Skeletal muscle tissue (tissue), 4 donors: Measurements from ENCODE around the gene CEP44. TPM values are rescaled to one million over a fixed set of nuclear protein-coding genes. Genes with fewer than 3 reads are reported as not detected.
"Not testable (repeated sequence)": the region's sequence is repeated elsewhere in the genome, so short reads cannot be mapped to it uniquely, and the experiment has no call there.

ENCODE experiments used
- H3K27ac ChIP-seq: one replicate; pipeline ENCODE4 v1.7.0; 2013; ENCODE audit warnings: mild to moderate bottlenecking, low read depth, low read length, inconsistent platforms
- H3K27me3 ChIP-seq, 3 donors: one replicate each; pipeline ENCODE4 v1.7.0; 2013; ENCODE audit warnings: low read length in 3 of 3; ENCODE audit not compliant: control insufficient read depth in 3 of 3, insufficient read depth in 3 of 3
- H3K36me3 ChIP-seq, 3 donors: one replicate each; pipeline ENCODE4 v1.7.0; 2013; ENCODE audit warnings: low read length in 3 of 3; ENCODE audit not compliant: control insufficient read depth in 3 of 3, insufficient read depth in 3 of 3
- H3K4me1 ChIP-seq, 3 donors: one replicate each; pipeline ENCODE4 v1.7.0; 2013; ENCODE audit warnings: low read length in 3 of 3, mild to moderate bottlenecking in 3 of 3; ENCODE audit not compliant: control insufficient read depth in 3 of 3, insufficient read depth in 3 of 3
- H3K4me3 ChIP-seq, 3 donors: one replicate each; pipeline ENCODE4 v1.7.0; 2013; ENCODE audit warnings: low read length in 3 of 3
- H3K9ac ChIP-seq, 3 donors: one replicate each; pipeline ENCODE4 v1.7.0; 2013; ENCODE audit warnings: low read length in 3 of 3, mild to moderate bottlenecking in 3 of 3, moderate library complexity in 2 of 3, low read depth in 1 of 3
- H3K9me3 ChIP-seq, 3 donors: one replicate each; pipeline ENCODE4 v1.7.0; 2013; ENCODE audit warnings: low read length in 3 of 3; ENCODE audit not compliant: control insufficient read depth in 3 of 3
- total RNA-seq: library from RNA; depleted of rRNA; stranded (reverse); fragments of >200 nt; gene quantifications from one replicate; pipeline ENCODE4 v1.2.3, GENCODE V29; 2014
- donor health status: Osteomylitis.

CEP44 gene
- total RNA-seq, 1 donor from 2014 or later, result 17.7 TPM

DNA sequence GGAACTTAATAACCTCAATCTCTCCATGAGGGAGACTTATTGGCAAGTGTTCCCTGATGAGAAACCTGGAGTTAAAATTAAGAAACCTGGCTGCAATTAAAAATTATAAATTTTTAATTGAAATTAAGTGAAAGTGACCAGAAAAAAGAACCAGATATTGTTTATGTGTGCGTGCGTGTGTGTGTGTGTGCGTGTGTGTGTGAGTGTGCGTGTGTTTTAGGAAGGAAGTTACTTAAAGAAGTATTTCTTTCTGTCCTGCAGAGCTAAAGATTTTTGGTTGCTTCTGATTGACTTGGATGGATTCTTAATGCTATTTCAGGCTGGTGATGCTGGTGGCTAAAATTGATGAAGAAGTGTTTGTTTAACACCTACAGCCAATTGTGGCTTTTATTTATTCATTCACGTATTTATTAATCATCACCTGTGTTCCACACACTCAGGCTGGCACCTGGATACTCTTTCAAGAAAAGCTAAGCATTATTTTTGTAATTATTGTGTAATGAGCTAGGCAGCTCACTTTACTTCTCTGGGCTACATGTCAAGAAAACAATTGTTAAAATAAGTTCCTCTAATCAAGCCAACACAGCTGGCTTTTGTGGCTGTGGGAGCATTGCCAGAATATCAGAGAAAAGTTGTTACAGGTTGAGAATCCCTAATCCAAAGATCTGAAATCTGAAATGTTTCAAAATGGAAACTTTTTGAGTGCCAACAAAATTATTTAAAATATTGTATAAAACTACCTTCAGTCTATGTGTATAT lies 68.5 kb downstream of the CEP44 start:
- no peaks in the 10 kb centered on the region for H3K9me3 ChIP-seq
- no peaks in the 10 kb centered on the region for H3K4me1 ChIP-seq
- no peak overlapping the region for H3K4me3 ChIP-seq
- H3K27ac ChIP-seq, result no peak overlapping the region
- H3K9ac ChIP-seq, result no peak overlapping the region
- no peaks in the 10 kb centered on the region for H3K36me3 ChIP-seq
- H3K27me3 ChIP-seq, result no peaks in the 10 kb centered on the region

- no peaks in the 10 kb centered on the region for H3K9me3 ChIP-seq
- H3K4me1 ChIP-seq, result no peaks in the 10 kb centered on the region
- no peaks in the 10 kb centered on the region for H3K27me3 ChIP-seq
- H3K36me3 ChIP-seq, result no peaks in the 10 kb centered on the region
- no peak overlapping the region for H3K9ac ChIP-seq
- H3K27ac ChIP-seq, result no peak overlapping the region
- H3K4me3 ChIP-seq, result no peak overlapping the region
Measured at GRCh38 chr4:174357321-174357720, 73.6 kb downstream of the CEP44 start.

DNA sequence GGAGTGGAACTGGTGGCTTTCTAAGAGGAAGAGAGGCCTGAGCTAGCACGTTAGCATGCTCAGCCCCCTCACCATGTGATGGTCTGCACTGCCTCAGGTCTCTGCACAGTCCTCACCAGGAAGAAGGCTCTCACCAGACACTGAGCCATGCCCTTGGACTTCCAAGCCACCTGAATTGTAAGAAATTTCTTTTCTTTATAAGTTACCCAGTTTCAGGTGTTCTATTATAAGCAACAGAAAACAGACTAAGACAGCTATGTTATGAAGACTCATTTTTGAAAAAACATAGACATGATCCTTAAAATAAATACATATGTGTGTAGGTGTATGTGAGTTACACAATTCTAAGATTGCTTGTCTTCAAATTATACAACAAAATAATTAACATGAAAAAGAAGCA lies 74.7 kb downstream of the CEP44 start:
- H3K9me3 ChIP-seq, result no peaks in the 10 kb centered on the region
- H3K4me1 ChIP-seq, result no peaks in the 10 kb centered on the region
- H3K4me3 ChIP-seq, result no peak overlapping the region

DNA sequence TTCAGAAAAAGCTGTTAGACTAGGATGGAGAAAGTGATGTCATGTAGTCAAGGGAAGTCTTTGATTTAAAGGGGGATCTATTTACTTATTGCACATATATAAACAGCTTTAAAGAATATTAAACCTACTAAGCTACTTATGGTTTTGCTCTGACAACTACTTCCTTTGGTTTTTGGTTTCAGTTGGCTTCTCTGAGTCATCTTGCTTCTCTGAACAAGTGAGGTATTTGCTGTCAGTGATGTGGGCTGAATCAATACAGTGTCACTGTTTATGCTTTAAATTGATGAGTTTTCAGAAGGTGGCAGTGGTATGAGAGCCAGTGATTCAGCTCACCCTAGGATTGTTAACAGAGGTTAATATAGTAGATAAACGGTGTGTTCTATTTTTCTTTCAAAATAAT lies 75.1 kb downstream of the CEP44 start:
- H3K4me3 ChIP-seq, result no peak overlapping the region

More for the DNA sequence above, 74.7 kb downstream of the CEP44 start:
- Histone ChIP-seq H3K27me3 (no peaks in the 10 kb centered on the region), H3K36me3 (no peaks in the 10 kb centered on the region), H3K27ac (no peak overlapping the region), H3K9ac (no peak overlapping the region)

DNA sequence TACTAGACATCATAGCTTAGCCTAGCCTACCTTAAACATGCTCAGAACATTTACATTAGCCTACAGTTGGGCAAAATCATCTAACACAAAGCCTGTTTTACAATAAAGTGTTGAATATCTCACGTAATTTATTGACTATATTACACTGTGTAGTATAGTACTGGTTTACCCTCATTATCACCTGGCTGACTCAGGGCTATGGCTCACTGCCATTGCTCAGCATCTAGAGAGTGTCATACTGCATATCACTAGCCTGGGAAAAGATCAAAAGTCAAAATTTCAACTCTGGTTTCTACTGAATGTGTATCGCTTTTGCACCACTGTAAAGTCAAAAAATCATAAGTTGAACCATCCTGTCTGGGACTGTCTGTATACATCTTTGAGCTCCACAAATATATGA lies 78.6 kb downstream of the CEP44 start:
- Histone ChIP-seq H3K36me3 (no peaks in the 10 kb centered on the region), H3K9me3 (no peaks in the 10 kb centered on the region), H3K27ac (no peak overlapping the region), H3K4me1 (no peaks in the 10 kb centered on the region), H3K27me3 (no peaks in the 10 kb centered on the region), H3K9ac (no peak overlapping the region), H3K4me3 (no peak overlapping the region)

More for the DNA sequence above, 75.1 kb downstream of the CEP44 start:
- Histone ChIP-seq H3K4me1 (no peaks in the 10 kb centered on the region), H3K27me3 (no peaks in the 10 kb centered on the region), H3K9me3 (no peaks in the 10 kb centered on the region), H3K9ac (no peak overlapping the region), H3K36me3 (no peaks in the 10 kb centered on the region), H3K27ac (no peak overlapping the region)

DNA sequence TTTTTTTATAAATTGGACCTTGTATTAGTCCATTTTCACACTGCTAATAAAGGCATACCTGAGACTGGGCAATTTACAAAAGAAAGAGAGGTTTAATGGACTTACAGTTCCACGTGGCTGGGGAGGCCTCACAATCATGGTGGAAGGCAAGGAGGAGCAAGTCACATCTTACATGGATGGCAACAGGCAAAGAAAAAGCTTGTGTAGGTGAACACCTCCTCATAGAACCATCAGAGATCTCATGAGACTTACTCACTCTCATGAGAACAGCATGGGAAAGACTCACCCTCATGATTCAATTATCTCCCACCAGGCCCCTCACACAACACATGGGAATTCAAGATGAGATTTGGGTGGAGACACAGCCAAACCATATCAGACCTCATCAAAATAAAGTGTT lies 80.1 kb downstream of the CEP44 start:
- not testable (repeated sequence) for H3K9ac ChIP-seq, H3K36me3 ChIP-seq, H3K27ac ChIP-seq, H3K4me3 ChIP-seq, H3K27me3 ChIP-seq, H3K4me1 ChIP-seq, H3K9me3 ChIP-seq

GRCh38 chr4:174365018-174365587 lies 81.4 kb downstream of the CEP44 start:
- Histone ChIP-seq H3K36me3 (no peaks in the 10 kb centered on the region), H3K27me3 (no peaks in the 10 kb centered on the region), H3K4me3 (no peak overlapping the region), H3K9me3 (no peaks in the 10 kb centered on the region), H3K4me1 (no peaks in the 10 kb centered on the region), H3K9ac (no peak overlapping the region), H3K27ac (no peak overlapping the region)

- H3K4me1 ChIP-seq, result no peaks in the 10 kb centered on the region
- H3K27ac ChIP-seq, result no peak overlapping the region
- no peak overlapping the region for H3K9ac ChIP-seq
- no peaks in the 10 kb centered on the region for H3K36me3 ChIP-seq
- H3K27me3 ChIP-seq, result no peaks in the 10 kb centered on the region
- no peaks in the 10 kb centered on the region for H3K9me3 ChIP-seq
- no peak overlapping the region for H3K4me3 ChIP-seq
Measured at GRCh38 chr4:174369985-174370384, 86.3 kb downstream of the CEP44 start.

GRCh38 chr4:174373821-174374220 lies 90.1 kb downstream of the CEP44 start:
- Histone ChIP-seq H3K36me3 (no peaks in the 10 kb centered on the region), H3K4me1 (no peaks in the 10 kb centered on the region), H3K4me3 (no peak overlapping the region), H3K27ac (no peak overlapping the region), H3K27me3 (no peaks in the 10 kb centered on the region), H3K9me3 (no peaks in the 10 kb centered on the region), H3K9ac (no peak overlapping the region)

DNA sequence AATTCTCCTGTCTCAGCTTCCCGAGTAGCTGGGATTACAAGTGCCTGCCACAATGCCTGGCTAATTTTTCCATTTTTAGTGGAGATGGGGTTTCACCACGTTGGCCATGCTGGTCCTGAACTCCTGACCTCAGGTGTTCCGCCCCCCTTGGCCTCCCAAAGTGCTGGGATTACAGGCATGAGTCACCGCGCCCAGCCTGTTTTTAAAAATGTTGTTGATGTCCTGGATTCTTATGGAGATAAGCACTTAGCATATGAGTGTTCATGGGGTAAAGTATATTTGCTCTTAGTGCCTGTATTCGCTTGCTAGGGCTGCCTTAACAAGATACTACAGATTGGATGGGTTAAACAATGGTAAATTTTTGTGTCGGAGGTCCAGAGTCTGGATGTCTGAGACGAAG lies 91.7 kb downstream of the CEP44 start:
- H3K27ac ChIP-seq, result no peak overlapping the region
- H3K9me3 ChIP-seq, result no peaks in the 10 kb centered on the region
- H3K27me3 ChIP-seq, result no peaks in the 10 kb centered on the region
- no peak overlapping the region for H3K9ac ChIP-seq
- no peaks in the 10 kb centered on the region for H3K36me3 ChIP-seq
- no peaks in the 10 kb centered on the region for H3K4me1 ChIP-seq
- no peak overlapping the region for H3K4me3 ChIP-seq
